Uterus (tissue), 2 donors: ENCODE data around the gene PPP3CA.

Source experiments
- POLR2A ChIP-seq, 2 donors: fragments of 450-650 bp; IDR thresholded peaks; one replicate each; pipeline ENCODE4 v1.6.1; 2016; ENCODE audit warnings: antibody characterized with exemption in 2 of 2, mild to moderate bottlenecking in 1 of 2, moderate library complexity in 1 of 2
- TF ChIP-seq, protein P1 (sequence below), 4 experiments: fragments of 200-600 bp in 2 of 4; fragments of 450-650 bp in 2 of 4; sonication (generic) in 2 of 4; IDR thresholded peaks; one replicate each; pipeline ENCODE4 v1.5.1; 2016 to 2019; ENCODE audit warnings: antibody characterized with exemption in 4 of 4, mild to moderate bottlenecking in 2 of 4, moderate library complexity in 1 of 4

DNA sequence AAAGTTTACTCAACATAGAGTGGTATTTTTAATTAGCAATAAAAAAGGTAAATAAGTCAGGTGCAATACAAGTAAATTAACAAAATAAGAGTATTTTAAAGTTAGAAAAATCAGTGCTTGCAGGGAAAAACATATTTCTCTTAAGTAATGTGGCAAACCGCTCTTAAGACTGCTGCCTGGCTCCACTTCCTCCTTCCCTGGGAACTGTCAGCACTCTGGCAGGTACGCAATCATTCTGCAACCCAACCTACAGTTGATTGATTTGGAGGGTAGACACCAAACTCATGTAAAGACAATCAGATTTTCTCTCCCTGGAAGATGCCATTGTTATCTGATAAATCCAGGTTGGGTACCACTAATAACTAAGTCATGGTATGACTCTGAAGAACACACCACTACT is 63.9 kb downstream of the PPP3CA start:
- TF ChIP-seq, protein P1, sequence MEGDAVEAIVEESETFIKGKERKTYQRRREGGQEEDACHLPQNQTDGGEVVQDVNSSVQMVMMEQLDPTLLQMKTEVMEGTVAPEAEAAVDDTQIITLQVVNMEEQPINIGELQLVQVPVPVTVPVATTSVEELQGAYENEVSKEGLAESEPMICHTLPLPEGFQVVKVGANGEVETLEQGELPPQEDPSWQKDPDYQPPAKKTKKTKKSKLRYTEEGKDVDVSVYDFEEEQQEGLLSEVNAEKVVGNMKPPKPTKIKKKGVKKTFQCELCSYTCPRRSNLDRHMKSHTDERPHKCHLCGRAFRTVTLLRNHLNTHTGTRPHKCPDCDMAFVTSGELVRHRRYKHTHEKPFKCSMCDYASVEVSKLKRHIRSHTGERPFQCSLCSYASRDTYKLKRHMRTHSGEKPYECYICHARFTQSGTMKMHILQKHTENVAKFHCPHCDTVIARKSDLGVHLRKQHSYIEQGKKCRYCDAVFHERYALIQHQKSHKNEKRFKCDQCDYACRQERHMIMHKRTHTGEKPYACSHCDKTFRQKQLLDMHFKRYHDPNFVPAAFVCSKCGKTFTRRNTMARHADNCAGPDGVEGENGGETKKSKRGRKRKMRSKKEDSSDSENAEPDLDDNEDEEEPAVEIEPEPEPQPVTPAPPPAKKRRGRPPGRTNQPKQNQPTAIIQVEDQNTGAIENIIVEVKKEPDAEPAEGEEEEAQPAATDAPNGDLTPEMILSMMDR (IDR thresholded peaks at IDR 0.05) = no peak
- TF ChIP-seq POLR2A (IDR thresholded peaks at IDR 0.05) = no peak
